Medulla oblongata (tissue), 1 donor: ENCODE results near the gene YAP1.
A peak's percentile ranks its signal among the peaks of the same experiment; 100 is the strongest.

Experiments
- DNase-seq: peaks from one replicate; pipeline ENCODE4 v3.0.0-alpha.2; 2015; ENCODE audit errors: extremely low spot score

Gene YAP1

GRCh38 chr11:102163368-102163767 is 53.1 kb downstream of the YAP1 start:
- no peak for DNase-seq

GRCh38 chr11:102166175-102167064 is 56.2 kb downstream of the YAP1 start:
- DNase-seq, result no peak

- no peak for DNase-seq
Observed at GRCh38 chr11:102168481-102168880, 58.2 kb downstream of the YAP1 start.

GRCh38 chr11:102171101-102171500 is 60.9 kb downstream of the YAP1 start:
- DNase-seq, result no peak

DNA sequence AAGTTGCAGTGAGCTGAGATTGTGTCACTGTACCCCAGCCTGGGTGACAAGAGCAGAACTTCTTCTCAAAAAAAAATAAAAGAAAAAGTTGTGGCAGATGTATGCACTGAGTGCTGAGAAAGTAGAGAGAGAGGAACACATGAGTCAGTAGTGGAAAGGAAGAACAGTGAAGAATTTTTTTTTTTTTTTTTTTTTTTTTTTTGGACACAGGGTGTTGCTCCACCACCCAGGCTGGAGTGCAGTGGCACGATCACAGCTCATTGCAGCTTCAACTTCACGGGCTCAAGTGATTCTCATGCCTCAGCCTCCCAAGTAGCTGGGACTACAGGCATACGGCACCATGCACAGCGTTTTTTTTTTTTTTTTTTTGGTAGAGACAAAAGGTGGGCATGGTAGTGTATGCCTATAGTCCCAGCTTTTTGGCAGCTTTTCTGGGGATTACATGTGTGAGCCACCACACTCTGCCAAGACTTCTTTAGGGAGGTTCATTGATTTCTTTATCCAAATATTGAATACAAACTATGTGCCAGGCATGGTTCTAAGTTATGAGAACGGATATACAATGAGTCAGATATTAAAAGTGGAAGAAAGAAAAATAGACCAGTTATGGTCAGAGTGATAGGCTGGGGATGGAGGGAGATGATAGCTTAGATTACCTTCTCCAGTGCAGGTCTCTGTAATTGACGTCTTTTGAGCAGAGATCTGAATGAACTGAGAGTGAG is 62.0 kb downstream of the YAP1 start:
- no peak for DNase-seq

DNA sequence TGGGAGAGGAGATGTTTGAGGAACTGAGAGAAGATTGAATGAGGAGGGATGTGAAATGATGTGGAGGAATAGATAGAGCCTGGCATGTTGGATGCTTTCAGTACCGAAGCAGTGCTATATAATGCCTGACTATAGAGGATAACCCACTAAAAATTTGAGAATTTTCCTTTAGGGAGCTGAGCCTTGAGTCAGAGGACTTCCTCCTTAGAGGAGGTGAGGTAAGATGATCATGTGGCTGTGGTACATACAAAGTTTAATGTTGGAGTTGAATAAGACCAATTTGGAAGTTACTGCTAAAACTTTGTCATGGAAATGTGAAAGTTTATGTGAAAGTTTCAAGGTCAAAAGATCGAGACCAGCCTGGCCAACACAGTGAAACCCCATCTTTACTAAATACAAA is 66.9 kb downstream of the YAP1 start:
- no peak for DNase-seq

DNA sequence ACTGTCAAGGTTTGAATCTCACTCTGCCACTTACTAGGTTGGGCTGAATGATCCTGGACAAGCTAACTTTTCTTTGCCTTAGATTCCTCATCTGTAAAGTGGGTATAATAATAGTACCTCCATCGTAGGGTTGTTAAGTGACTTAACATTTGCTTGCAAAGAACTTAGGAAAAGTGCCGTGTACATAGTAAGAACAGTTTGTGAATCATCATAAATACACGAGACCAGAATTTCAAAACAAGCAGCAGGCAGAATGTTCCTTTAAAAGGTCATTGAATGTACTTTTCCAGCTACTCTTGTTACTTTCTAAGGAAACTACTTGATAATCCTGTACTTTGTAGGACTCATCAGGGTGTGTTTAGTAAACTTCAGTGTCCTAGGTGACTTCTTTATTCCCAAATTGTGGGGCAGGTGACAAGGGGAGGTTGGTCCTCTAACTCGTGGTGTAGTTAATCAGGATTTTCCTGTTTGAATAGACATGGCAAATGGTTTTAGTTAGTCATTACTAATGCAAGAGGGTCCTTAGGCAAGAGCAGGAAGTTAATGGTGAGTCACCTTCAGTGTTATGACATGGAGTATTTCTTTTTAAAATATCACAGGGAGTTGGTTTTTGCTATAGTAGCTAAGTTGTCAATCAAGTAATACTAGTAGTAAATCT is 67.9 kb downstream of the YAP1 start:
- no peak for DNase-seq

GRCh38 chr11:102179371-102179770 is 69.1 kb downstream of the YAP1 start:
- DNase-seq, result no peak

GRCh38 chr11:102184269-102184987 is 74.2 kb downstream of the YAP1 start:
- DNase-seq, result no peak

GRCh38 chr11:102186551-102187191 is 76.4 kb downstream of the YAP1 start:
- no peak for DNase-seq

DNA sequence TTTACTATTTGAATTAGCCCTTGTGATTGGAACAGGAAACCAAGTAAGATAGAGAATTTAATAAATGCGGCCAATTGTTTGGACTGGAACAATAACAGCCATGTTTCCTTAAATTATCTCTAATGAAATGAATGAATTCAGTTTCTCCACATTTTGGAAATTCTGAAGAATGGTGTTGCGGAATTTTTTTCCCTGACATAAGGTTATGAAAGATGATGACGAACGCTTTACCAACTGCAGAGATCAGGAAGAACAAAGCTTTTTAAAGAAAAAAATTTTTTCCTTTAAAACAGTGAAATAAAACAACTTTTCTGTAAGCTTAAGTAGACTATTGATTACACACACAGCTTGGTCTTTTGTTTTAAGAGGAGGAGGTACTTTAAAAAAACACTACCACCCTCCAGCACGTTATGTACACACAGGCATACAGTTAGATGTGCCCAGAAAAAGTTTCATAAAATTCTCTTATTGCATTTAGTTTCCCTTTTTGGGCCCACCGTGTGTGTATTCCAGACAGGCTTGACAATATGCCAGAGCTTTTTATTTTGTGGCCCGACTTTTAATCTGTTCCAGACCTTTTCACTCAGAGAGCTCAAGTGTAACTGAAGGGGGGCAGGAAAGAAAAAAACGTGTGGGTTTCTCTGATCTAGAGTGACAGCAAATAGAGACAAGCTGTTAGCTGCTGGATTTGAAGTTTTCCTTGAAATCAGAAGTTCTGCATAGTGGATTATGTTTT is 77.3 kb downstream of the YAP1 start:
- no peak for DNase-seq

- no peak for DNase-seq
Observed at GRCh38 chr11:102188488-102188887, 78.2 kb downstream of the YAP1 start.

DNA sequence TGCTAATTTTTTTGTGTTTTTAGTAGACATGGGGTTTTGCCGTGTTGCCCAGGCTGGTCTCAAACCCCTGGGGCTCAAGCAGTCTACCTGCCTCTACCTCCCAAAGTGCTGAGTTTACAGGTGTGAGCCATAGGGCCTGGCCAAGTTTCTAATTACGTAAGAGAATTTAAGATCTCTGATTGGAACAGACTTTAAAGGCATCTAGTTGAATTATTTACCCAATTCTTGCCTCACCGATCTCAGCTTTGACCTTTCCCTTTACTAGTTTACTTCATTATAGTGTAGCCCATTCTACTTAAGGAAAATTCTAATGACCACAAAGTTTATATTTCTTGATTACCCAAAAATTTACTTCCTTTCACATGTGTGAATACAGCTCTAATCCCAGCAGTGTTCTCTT is 81.6 kb downstream of the YAP1 start:
- no peak for DNase-seq

DNA sequence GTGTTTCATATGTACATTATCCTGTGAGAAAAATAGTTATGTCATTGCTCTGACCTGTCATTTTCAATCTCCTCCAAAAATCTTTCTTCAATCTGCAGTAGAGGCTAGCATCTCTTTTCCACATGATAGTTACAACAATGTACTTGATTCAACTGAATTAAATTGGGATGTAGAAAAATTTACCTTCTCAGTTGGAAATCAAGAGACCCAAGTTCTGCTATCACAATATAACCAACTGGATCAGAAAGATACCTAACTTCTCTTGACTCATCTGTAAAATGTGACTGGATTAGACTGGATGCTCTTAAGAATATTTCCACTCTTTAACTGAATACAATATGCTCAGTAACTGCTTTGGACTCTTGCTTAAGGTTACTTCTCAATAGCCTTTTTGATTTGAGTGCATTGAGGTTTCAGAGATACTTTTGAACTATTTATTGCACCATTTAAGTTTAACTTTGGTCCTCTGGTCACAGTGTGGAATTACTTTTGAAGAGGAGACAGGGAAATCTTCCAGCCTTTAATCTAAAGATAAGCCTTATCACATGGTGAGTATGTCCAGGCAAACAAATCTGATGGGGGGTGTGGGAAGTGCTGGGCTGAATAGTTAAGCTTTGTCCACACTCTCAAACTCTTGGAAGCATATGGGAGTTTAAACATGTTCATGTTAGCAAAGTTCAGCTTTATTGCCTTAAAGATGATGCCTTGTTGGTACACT is 82.3 kb downstream of the YAP1 start:
- no peak for DNase-seq

DNA sequence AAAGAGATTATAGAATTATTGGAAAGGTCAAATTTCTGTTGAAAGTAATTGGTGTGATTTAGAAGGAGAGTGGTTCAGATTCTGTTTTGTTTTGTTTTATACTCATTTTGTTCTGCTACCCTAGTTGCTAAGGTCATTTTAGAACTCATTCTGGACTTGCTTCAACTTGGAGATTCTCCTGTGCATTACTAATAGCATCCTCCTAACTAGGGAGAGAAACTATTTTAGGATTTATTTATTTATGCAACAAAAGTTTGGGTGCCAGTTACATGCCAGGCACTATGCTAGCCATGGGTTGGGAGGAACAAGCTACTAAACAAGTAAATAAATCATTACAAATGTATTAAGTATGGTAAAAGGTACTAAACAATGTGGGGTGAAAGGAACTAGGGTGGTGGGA is 84.0 kb downstream of the YAP1 start:
- DNase-seq, result no peak

DNA sequence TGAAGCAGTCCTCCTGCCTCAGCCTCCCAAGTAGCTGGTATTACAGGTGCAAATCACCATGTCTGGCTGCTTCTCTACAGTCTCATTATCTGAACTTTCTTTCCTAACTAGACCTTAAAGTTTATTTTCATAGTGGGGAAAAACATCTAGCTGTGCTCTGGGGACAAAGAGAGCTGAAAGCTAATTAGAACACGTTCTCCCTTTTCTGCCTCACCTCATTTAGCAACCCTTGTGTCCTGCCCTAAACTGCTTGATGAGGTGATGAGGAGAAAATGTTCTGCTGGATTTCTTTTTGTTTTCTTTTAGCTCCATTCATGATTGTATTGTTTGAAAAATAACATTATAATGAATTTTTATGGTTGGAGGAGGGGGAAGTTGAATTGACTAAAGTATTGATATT is 84.7 kb downstream of the YAP1 start:
- DNase-seq, result no peak

DNA sequence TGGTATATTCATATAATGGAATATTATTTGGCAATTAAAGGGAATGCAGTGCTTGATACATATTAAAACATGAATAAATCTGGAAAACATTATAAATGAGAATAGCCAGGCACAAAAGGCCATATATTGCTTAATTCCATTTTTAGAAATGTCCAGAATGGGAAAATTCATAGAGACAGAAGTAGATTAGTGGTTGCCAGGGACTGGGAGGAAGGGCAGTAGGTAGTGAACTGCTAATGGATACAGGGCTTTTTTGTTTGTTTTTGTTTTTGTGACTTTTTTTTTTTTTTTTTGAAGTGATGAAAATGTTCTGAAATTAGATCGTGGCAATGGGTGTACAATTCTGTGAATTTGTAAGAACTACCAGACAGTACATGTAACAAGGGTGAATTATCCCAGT is 86.1 kb downstream of the YAP1 start:
- no peak for DNase-seq

DNA sequence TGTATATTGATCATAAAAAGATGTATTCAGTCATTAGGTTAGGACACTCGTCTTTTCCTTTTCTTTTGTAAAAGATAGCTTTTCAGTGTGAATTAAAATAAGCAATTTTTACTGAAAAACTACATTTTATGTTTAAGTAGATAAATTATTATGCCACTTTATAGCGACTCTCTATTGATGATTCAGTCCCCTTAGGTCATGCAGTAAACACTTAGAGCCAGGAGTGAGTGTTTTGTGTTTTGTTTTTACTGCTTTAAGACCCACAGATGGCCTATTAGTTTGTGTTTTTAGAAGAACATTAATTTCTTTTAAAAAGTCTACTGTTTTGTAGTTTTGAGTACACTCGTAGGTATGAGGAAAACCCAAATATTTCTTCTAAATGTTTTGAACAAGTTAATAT is 86.6 kb downstream of the YAP1 start:
- no peak for DNase-seq

- DNase-seq, result peak; percentile 66
Observed at GRCh38 chr11:102197670-102198139, 87.5 kb downstream of the YAP1 start.

- DNase-seq, result no peak
Observed at GRCh38 chr11:102199673-102200072, 89.4 kb downstream of the YAP1 start.
